ENCODE data around the gene ARFGEF3.

Gene ARFGEF3

DNA sequence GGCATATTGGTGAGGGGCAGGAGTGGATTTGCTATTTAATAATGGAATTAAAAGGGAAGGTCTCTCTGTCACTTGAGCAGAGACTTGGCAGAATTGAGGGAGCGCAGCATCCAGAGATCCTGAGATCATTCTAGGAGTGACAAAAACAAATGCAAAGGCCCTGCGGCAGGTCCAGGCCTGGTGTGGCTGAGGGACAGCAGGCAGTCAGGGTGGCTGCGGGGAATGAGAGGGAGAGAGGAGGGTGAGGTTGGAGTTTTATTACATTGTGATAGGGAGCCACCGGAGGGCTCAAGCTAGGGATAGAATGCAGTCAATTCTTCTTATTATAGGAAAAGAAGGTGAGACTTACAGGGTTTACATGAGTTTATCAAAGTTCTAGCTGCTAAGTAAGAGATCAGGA lies 116.1 kb downstream of the ARFGEF3 start:
- no peak for DNase-seq (ENCODE audit: low read depth)

- DNase-seq (ENCODE audit: low read depth), result peak; percentile 5
Observed at GRCh38 chr6:138278326-138278725, 116.6 kb downstream of the ARFGEF3 start.

- DNase-seq (ENCODE audit: low read depth), result no peak
Observed at GRCh38 chr6:138285800-138286199, 124.1 kb downstream of the ARFGEF3 start.

GRCh38 chr6:138286698-138287097 lies 125.0 kb downstream of the ARFGEF3 start:
- no peak for DNase-seq (ENCODE audit: low read depth)

DNA sequence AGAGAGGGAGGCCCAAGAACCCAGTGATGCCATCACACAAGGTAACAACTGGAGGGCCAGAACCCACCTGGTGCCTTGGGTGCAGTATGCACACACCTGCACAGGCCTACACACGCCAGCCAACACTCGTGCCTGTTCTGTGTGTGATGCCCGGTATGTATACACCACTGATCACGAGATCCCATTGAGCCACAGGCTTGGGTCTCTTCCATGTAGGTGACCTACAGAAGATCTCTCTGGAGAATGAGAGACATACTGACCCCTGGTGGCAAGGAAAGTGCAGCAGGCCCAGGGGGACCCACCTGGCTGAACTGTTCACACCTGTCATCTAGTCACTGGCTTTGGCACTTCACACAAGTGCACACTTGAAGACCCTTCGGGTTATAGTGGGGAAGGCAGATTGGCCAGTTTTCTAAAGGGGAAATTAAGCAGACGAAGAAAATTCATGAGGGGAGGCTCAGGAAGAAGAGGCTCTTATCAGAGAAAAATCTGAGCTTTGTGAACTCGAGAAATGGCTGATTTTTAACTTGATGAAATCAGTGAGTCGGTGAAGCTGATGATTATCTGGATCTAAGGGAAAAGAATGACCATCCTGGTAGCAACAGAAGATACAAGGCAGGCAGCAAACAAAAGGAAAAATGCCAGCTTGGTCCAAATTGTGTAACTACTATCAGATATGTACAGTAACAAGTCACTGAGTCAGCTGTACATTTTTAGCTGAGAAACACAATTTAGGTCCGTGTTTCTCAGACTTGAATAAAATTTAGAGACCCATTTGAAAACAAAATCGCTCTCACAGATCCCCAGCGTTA lies 125.6 kb downstream of the ARFGEF3 start:
- peak; percentile 38 for DNase-seq (ENCODE audit: low read depth)

- DNase-seq (ENCODE audit: low read depth), result peak; percentile 78
Observed at GRCh38 chr6:138288428-138289085, 126.8 kb downstream of the ARFGEF3 start.

DNA sequence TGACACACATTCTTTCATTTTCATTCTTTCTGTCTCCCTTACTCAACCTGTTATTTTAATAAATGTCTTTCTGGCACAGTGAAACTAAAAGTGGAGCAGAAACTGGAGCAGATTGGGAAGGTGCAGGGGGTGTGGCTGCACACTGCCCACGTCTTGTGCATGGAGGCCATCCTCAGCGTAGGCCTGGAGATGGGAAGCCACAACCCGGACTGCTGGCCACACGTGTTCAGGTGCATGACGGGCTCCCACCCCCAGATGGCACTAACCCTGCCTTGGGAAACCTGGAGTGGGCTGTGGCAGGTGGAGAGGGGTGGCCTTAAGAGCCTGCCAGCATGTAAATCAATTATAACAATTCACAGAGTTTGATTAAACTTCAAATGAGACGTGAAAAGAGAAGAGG lies 128.0 kb downstream of the ARFGEF3 start:
- DNase-seq (ENCODE audit: low read depth), result no peak

DNA sequence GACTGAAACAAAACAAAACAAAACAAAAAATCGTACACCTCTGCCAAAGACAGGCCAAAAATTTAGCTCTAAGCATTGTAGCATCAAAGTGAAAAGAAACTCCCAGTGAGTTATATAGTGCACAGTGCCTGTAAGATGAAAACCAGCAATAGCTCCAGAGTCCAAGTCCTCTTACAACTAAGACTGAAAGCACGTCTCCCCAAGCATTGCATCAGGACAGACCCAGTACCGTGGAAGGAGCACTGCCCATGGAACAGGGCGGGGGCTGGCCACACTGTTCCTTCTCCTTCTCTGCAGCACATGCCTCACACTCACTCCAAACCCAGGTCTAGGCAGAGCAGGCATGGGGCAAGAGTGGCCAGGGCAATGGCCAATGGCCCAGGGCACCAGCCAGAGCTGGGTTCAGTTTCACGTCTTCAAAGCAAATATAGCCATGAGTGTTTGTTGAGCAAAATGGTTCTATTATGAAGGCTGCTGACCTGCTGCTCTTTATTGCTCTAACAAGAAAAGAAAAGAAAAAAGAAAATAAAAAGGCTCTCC lies 128.8 kb downstream of the ARFGEF3 start:
- DNase-seq (ENCODE audit: low read depth), result no peak

- no peak for DNase-seq (ENCODE audit: low read depth)
Observed at GRCh38 chr6:138291036-138291848, 129.5 kb downstream of the ARFGEF3 start.

DNA sequence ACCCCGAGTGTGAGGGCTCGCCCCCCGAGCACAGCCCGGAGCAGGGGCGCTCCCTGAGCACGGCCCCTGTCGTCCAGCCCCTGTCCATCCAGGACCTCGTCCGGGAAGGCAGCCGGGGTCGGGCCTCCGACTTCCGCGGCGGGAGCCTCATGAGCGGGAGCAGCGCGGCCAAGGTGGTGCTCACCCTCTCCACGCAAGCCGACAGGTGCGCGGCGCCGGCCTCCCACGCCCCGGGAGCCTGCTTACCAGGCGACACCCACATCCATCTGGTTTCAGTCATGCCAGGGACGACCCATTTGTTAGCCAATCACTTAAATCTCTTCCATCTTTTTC lies 130.1 kb downstream of the ARFGEF3 start:
- DNase-seq (ENCODE audit: low read depth), result no peak

- DNase-seq (ENCODE audit: low read depth), result no peak
Observed at GRCh38 chr6:138292482-138292881, 130.7 kb downstream of the ARFGEF3 start.

DNA sequence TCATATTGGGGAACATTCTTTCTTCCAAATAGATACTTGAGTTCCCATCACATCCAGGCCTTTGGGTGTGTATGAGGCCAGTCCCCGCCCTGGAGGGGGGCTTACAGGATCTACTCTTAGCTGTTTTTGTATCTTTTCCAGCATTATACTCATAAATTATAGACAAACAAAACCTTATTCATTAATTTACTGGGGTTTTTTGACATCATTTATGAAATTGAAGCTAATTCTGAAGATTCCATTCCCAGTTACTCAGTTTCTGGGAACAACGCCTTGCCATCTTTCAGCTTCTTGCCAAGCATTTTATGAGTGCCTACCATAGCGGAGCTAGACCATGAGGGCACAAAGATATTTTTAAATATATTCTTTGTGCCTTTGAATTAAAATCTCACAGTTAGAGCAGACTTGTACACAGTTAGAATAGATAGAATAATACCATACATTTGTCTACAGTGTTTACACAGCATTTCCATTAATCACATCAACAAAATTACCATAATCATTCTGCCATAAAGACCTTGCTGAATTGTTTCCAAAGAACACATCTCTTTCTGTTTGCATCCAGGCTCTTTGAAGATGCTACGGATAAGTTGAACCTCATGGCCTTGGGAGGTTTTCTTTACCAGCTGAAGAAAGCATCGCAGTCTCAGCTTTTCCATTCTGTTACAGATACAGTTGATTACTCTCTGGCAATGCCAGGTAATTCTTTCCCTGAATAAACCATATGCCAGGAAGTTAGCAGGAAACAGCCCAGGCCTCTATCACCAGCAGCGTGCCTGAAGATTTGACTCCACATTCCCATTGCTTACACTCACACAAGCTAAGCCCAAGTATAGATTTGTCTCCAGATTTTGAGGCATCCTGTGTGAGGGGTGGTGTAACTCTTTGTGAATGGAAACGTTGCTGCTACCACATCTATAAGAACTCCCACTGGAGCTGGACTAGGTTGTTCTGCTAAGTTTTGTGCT lies 132.0 kb downstream of the ARFGEF3 start:
- DNase-seq (ENCODE audit: low read depth), result no peak

DNA sequence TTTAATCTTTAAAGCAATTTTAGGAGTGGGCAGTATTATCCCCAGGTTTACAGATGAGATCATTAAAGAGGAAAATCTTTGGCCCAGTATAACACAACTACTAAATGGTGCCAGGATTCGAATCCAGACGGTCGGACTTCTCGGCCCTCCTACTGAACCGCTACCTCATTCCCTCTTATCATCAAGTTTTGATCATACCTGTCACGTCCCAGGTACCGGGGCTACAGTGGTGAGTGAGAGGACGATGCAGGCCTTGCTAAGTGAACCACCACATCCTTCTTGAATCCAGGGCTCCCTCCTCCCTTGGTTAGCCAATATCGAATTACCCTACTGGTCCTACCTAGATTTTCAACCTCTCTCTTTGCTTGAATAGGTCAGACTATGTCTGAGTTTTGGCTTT lies 134.6 kb downstream of the ARFGEF3 start:
- DNase-seq (ENCODE audit: low read depth), result no peak

- no peak for DNase-seq (ENCODE audit: low read depth)
Observed at GRCh38 chr6:138296786-138297185, 135.0 kb downstream of the ARFGEF3 start.

GRCh38 chr6:138297761-138298298 lies 136.1 kb downstream of the ARFGEF3 start:
- peak; percentile 7 for DNase-seq (ENCODE audit: low read depth)

GRCh38 chr6:138300469-138300868 lies 138.7 kb downstream of the ARFGEF3 start:
- no peak for DNase-seq (ENCODE audit: low read depth)

- no peak for DNase-seq (ENCODE audit: low read depth)
Observed at GRCh38 chr6:138302554-138302953, 140.8 kb downstream of the ARFGEF3 start.

DNA sequence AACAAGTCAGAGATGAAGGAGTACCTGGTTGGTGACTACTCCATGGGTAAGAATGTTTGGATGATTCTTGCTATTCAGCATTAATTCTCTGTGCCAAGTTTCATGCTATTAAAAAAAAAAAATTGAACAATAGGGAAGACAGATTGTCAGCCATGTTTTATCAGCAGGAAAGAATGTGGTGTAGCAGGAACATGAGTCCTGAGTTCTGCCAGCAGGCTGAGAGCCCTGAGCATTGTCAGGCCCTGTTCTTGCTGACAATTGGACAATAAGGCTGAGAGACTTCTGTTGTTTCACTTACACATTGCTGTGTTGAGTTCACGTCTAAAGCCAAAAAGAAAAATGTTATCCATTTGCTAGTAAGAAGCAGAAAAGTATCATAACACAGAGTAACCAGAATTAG lies 145.6 kb downstream of the ARFGEF3 start:
- DNase-seq (ENCODE audit: low read depth), result no peak

- DNase-seq (ENCODE audit: low read depth), result peak; percentile 27
Observed at GRCh38 chr6:138307816-138308730, 146.3 kb downstream of the ARFGEF3 start.

- DNase-seq (ENCODE audit: low read depth), result no peak
Observed at GRCh38 chr6:138308731-138309110, 147.0 kb downstream of the ARFGEF3 start.

Measured in amniotic epithelial cell (primary cell).